COLO668 (cell line): ENCODE data around the gene TNC.
A peak's percentile ranks its signal among the peaks of the same experiment; 100 is the strongest.
"Not testable (repeated sequence)": the region's sequence is repeated elsewhere in the genome, so short reads cannot be mapped to it uniquely, and the experiment has no call there.

Experiments used
- DNase-seq: peaks from one replicate; lab custom pipeline; 2025; ENCODE audit not compliant: unreplicated experiment; lab: John Stamatoyannopoulos, UW

TNC gene

GRCh38 chr9:115135821-115136778 is 18.1 kb upstream of the TNC start:
- DNase-seq, result no peak

GRCh38 chr9:115134941-115135340 is 17.0 kb upstream of the TNC start:
- no peak for DNase-seq

- no peak for DNase-seq
Observed at GRCh38 chr9:115133649-115134048, 15.7 kb upstream of the TNC start.

GRCh38 chr9:115132648-115133047 is 14.7 kb upstream of the TNC start:
- no peak for DNase-seq

GRCh38 chr9:115130176-115130575 is 12.2 kb upstream of the TNC start:
- DNase-seq, result no peak

GRCh38 chr9:115128726-115129125 is 10.8 kb upstream of the TNC start:
- DNase-seq, result not testable (repeated sequence)

- DNase-seq, result no peak
Observed at GRCh38 chr9:115127191-115127817, 9.3 kb upstream of the TNC start.

- no peak for DNase-seq
Observed at GRCh38 chr9:115126404-115126803, 8.4 kb upstream of the TNC start.

GRCh38 chr9:115122937-115123336 is 5.0 kb upstream of the TNC start:
- no peak for DNase-seq

GRCh38 chr9:115121181-115121580 is 3.2 kb upstream of the TNC start:
- no peak for DNase-seq

- DNase-seq, result peak; percentile 62
Observed at GRCh38 chr9:115118879-115119218, 892 bp upstream of the TNC start.

- DNase-seq, result no peak
Observed at GRCh38 chr9:115116421-115117284, 1.3 kb downstream of the TNC start.

GRCh38 chr9:115115924-115116323 is 2.0 kb downstream of the TNC start:
- no peak for DNase-seq

GRCh38 chr9:115115117-115115880 is 2.7 kb downstream of the TNC start:
- DNase-seq, result no peak

- DNase-seq, result no peak
Observed at GRCh38 chr9:115114546-115114945, 3.4 kb downstream of the TNC start.

- no peak for DNase-seq
Observed at GRCh38 chr9:115114084-115114483, 3.9 kb downstream of the TNC start.

GRCh38 chr9:115111874-115112273 is 6.1 kb downstream of the TNC start:
- no peak for DNase-seq

- DNase-seq, result no peak
Observed at GRCh38 chr9:115109486-115109885, 8.5 kb downstream of the TNC start.

GRCh38 chr9:115107701-115108100 is 10.3 kb downstream of the TNC start:
- no peak for DNase-seq

GRCh38 chr9:115106642-115107041 is 11.3 kb downstream of the TNC start:
- no peak for DNase-seq

GRCh38 chr9:115106001-115106400 is 12.0 kb downstream of the TNC start:
- no peak for DNase-seq
